GM11168 (cell line): Measurements from ENCODE around the gene MAP2K2.

ENCODE experiments used
- in situ Hi-C: fragments of 300-500 bp; cut with MboI; formaldehyde crosslinking; loops from one replicate; pipeline ENCODE4 v1.12.0; 2022; ENCODE audit warnings: low sequenced_read_pairs; ENCODE audit not compliant: unreplicated experiment

Gene MAP2K2

DNA sequence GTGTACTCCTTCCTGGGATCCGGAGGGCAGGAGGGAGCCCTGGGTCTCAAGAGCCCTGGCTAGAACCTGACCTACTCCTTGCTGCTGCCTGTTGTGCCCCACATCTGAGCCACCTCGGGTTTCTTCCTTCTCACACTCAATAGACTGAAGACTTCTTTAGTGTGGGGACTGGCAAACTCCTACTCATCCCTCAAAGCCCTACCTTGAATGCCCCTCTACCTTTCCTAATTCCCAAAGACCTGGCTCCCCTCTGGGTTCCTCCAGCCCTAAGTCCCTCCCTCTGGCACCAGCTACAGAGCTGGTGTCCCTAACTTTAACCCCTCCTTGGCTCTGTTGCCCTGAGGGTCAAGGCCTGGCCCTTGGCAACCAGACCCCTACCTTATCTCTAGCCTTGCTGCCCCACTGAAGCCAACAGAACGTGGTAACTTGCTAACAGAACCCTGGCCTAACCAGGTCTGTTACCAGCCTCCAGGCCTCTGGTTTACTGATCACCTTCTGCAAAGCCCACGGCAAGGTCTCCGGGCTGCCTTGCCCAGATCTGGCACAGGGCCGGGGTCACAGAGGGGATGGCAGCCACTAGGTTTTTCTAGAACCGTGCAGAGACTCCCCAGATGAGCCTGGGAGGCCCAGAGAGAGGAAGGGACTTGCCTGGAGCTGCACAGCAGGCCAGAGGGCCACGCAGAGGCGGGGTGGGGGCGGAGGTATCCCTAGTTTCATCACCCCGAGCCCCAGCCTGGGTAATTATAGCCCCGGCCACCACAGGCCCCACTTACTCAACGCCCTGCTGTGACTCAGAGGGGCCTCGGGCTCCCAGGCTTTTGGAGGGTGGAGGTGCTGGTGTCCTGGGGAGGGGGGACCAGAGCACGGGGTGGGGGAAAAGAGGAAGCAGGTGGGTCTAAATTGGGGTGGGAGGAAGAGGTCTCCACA lies 72.5 kb downstream of the MAP2K2 start:
- in situ Hi-C loops: no loop called here

DNA sequence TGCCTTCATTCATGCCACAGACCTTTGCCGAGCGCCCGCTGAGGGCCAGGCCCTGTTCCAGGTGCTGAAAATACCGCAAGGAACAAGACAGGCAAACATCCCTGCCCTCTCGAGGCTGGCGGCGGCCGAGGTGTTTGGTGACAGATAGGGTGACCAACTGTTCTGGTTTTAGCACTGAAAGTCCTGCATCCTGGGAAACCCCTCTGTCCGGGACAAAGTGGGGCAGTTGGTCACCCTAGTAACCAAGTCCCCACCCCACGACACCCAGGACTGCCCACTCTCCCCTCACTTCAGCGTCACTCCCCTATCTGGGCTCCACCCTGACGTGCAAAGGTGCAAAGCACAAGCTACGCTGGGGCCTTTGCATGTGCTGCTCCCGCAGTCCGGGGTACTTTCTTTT lies 74.5 kb downstream of the MAP2K2 start:
- in situ Hi-C loops: no loop called here

DNA sequence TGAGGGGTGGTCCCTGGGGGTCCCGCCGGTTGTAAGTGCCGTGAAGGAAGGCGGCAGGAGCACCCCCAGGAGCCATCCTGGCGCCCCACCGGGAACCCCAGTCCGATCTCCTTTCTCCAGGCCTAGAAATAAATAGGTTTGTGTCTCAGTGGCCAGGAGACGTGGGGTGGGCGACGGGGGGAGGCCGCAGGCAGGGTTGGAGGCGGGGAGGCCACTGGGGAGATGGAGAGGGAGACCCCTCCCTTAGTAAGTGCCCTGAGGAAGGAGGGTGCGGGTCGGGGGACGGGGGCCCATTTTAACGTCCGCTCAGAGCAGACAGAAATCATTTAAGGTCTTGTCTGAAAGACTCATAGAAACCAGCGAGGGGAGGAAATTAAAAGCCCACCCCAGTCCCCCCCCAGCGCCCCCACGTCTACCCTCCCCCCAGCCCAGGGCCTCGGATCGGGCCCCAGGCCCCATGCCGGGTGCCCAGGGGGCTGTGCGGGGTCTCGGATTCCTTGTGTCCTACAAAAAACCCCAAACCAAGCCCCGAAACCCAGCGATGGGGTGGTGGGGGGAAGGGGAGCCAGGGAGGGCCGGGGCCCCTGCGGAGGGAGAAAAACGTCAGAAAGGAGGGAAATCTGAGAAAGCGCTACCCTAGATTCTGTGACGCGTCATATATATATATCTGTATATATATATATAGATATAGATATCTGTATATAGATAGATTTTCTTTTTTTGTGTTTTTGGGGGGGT lies 76.8 kb downstream of the MAP2K2 start:
- in situ Hi-C loops: no loop called here

GRCh38 chr19:4046362-4046691 lies 77.6 kb downstream of the MAP2K2 start:
- in situ Hi-C loops: no loop called here

DNA sequence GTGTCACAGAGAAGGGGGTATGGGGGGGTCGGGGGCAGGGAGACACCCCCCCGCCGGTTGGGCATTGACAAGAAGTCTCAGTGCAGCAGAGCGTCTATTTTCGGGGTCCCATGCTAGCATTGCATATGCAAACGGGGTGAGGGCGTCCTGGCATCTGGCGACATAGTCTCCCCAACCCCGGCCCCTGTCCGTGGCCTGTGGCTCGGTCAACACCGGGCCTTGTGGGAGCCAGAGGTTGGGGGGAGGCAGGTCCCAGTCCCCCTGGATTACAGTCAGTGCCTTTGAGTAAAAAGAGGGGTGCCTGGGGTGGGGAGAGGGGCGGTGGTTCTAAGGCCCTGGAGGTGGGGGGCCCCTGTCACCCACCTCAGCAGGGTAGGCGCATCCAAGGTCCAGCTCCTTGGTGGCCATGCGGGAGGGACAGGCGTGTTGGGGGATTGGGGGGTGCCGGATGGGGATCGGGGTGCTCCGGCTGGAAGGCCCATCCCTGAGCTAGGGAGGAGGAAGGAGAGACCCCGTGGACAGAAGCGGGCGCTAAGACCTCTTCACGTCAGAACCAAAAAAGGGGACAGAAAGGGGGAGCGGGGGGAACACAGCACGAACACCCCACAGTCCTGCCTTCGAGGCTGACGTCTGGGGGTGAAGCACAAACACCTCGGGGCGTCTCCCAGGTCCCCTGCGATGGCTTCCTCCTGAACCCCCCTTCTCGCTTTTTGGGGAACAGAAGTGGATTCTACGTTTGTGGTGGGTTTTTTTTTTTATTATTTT lies 78.1 kb downstream of the MAP2K2 start:
- in situ Hi-C loops: no loop called here

DNA sequence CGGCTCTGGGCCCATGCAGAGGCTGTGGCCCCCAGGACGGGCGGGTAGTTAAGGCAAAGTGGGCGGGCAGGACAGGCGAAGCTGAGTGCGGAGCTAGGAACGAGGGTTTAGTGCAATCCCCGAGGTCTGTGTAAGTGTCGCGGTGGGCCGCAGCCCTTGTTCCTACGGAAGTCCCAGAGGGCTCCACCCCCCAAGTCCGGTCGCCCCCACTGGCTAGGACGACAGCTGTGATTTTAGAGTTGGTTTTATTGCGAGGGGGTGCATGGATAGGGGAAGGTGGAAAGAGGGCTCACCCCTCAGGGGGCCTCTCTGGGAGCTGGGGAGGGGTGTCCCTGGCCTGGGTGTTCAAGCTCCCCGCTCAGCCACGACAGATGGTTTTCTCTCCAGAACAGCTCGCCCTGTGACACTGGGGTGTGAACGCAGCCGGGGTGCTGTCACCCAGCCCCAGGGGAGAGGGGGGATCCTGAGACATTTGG lies 78.9 kb downstream of the MAP2K2 start:
- in situ Hi-C loops: no loop called here

DNA sequence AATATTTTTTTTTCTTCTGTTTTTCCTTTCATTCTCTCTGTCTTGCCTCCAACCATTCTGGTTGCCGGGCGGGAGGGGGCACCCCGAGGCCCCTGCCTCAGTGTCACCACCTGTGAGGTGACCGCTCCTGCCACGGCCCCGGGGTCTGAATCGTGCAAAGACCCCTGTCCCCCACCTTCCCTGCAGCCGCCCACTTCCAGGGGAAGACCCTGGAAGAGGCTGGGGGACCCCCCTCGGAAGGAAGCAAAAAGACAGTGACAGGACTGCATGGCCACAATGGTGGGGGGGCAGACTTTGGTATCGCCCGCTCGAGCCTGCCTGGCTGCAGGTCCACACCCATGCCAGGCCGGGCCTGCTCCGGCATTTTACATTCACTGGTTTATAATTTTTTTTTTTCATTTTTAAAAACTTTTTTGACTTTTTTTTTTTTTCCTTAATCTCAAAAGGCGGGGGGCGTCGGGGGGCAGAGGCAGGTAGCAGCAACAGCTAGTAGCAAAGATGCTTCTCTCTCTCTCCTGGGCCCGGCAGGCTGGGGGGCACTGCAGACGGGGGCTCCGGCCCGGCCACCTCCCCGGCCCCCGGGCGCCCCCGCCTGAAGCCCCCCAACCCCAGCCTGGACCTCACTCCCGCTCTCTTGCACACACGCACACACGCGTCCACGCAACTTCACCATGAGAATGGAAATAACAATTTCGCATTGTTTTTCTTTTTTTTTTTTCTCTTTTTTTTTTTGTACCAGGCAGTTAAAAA lies 79.8 kb downstream of the MAP2K2 start:
- in situ Hi-C loops: no loop called here

GRCh38 chr19:4043401-4043800 lies 80.5 kb downstream of the MAP2K2 start:
- in situ Hi-C loops: no loop called here

DNA sequence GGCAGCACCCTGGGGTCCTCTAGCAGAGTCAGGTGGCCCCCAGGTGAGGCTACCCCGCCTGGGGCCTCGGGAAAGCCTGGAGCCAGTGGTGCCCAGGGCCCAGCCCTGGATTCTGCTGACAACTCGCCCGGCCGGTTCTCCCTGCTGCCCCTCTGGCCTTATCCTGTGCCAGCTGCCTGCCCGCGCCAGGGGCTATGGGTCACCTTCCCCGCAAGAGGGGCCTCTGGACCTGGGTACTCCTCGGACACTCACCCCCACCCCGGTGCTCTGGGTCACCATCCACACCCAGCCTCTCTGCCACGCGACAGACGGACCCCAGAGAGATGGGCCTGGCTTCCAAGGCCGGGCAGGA lies 81.2 kb downstream of the MAP2K2 start:
- in situ Hi-C loops: no loop called here

GRCh38 chr19:4042064-4042730 lies 81.7 kb downstream of the MAP2K2 start:
- in situ Hi-C loops: no loop called here
